Ishikawa (cell line): ENCODE results near the gene BMP7.

Experiments used
- CEBPB ChIP-seq: IDR thresholded peaks from 2 replicates; pipeline ENCODE4 v1.6.1; 2012
- CREB1 ChIP-seq: IDR thresholded peaks from 2 replicates; pipeline ENCODE4 v1.6.1; 2012; ENCODE audit warnings: low read depth
- EGR1 ChIP-seq: IDR thresholded peaks from 2 replicates; pipeline ENCODE4 v1.6.1; 2012
- EP300 ChIP-seq: IDR thresholded peaks from 2 replicates; pipeline ENCODE4 v1.6.1; 2012; ENCODE audit warnings: borderline replicate concordance
- FOXM1 ChIP-seq: IDR thresholded peaks from 2 replicates; pipeline ENCODE4 v1.6.1; 2012; ENCODE audit warnings: low read depth, borderline replicate concordance
- MAX ChIP-seq: IDR thresholded peaks from 2 replicates; pipeline ENCODE4 v1.6.1; 2012
- NFIC ChIP-seq: IDR thresholded peaks from 2 replicates; pipeline ENCODE4 v1.6.1; 2012
- RAD21 ChIP-seq: IDR thresholded peaks from 2 replicates; pipeline ENCODE4 v1.6.1; 2012; ENCODE audit warnings: low read depth
- TAF1 ChIP-seq: IDR thresholded peaks from 2 replicates; pipeline ENCODE4 v1.6.1; 2012; ENCODE audit warnings: low read depth, mild to moderate bottlenecking
- TCF12 ChIP-seq: IDR thresholded peaks from 2 replicates; pipeline ENCODE4 v1.6.1; 2012; ENCODE audit warnings: low read depth
- TEAD4 ChIP-seq: IDR thresholded peaks from 2 replicates; pipeline ENCODE4 v1.6.1; 2012
- USF1 ChIP-seq: IDR thresholded peaks from 2 replicates; pipeline ENCODE4 v1.6.1; 2012
- YY1 ChIP-seq: IDR thresholded peaks from 2 replicates; pipeline ENCODE4 v1.6.1; 2012; ENCODE audit warnings: low read depth
- ZBTB7A ChIP-seq: IDR thresholded peaks from 2 replicates; pipeline ENCODE4 v1.6.1; 2012; ENCODE audit warnings: low read depth
- TF ChIP-seq, protein P1 (sequence below): IDR thresholded peaks from 2 replicates; pipeline ENCODE4 v1.6.1; 2012; ENCODE audit warnings: low read depth, mild to moderate bottlenecking

BMP7 gene

GRCh38 chr20:57159945-57160610 lies 106.4 kb downstream of the BMP7 start:
- TF ChIP-seq TAF1 (no peak), NFIC (no peak), CREB1 (no peak), FOXM1 (no peak)

GRCh38 chr20:57159193-57159851 lies 107.1 kb downstream of the BMP7 start:
- no peak for TF ChIP-seq USF1
- TF ChIP-seq, protein P1, sequence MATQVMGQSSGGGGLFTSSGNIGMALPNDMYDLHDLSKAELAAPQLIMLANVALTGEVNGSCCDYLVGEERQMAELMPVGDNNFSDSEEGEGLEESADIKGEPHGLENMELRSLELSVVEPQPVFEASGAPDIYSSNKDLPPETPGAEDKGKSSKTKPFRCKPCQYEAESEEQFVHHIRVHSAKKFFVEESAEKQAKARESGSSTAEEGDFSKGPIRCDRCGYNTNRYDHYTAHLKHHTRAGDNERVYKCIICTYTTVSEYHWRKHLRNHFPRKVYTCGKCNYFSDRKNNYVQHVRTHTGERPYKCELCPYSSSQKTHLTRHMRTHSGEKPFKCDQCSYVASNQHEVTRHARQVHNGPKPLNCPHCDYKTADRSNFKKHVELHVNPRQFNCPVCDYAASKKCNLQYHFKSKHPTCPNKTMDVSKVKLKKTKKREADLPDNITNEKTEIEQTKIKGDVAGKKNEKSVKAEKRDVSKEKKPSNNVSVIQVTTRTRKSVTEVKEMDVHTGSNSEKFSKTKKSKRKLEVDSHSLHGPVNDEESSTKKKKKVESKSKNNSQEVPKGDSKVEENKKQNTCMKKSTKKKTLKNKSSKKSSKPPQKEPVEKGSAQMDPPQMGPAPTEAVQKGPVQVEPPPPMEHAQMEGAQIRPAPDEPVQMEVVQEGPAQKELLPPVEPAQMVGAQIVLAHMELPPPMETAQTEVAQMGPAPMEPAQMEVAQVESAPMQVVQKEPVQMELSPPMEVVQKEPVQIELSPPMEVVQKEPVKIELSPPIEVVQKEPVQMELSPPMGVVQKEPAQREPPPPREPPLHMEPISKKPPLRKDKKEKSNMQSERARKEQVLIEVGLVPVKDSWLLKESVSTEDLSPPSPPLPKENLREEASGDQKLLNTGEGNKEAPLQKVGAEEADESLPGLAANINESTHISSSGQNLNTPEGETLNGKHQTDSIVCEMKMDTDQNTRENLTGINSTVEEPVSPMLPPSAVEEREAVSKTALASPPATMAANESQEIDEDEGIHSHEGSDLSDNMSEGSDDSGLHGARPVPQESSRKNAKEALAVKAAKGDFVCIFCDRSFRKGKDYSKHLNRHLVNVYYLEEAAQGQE: no peak
- no peak for TF ChIP-seq CEBPB
- TF ChIP-seq RAD21: no peak
- TF ChIP-seq YY1: no peak
- TF ChIP-seq MAX: no peak
- TF ChIP-seq TAF1: no peak
- no peak for TF ChIP-seq ZBTB7A
- TF ChIP-seq TEAD4: no peak

- TF ChIP-seq USF1 (no peak), FOXM1 (no peak), NFIC (no peak), CREB1 (no peak), RAD21 (no peak), YY1 (no peak), CEBPB (no peak), EGR1 (no peak), ZBTB7A (no peak)
- TF ChIP-seq, protein P1: no peak
These were observed 108.0 kb downstream of the BMP7 start for GRCh38 chr20:57158474-57158873.

GRCh38 chr20:57157106-57157691 lies 109.2 kb downstream of the BMP7 start:
- TF ChIP-seq, protein P1: no peak
- TF ChIP-seq TCF12 (no peak), TEAD4 (no peak), YY1 (no peak), FOXM1 (no peak), EGR1 (no peak), USF1 (no peak), TAF1 (no peak), CEBPB (no peak), NFIC (no peak), MAX (no peak), RAD21 (no peak), EP300 (no peak), CREB1 (no peak), ZBTB7A (no peak)
